ENCODE data around the gene IFITM1.
"Not testable (repeated sequence)": the region's sequence is repeated elsewhere in the genome, so short reads cannot be mapped to it uniquely, and the experiment has no call there.

Gene IFITM1

DNA sequence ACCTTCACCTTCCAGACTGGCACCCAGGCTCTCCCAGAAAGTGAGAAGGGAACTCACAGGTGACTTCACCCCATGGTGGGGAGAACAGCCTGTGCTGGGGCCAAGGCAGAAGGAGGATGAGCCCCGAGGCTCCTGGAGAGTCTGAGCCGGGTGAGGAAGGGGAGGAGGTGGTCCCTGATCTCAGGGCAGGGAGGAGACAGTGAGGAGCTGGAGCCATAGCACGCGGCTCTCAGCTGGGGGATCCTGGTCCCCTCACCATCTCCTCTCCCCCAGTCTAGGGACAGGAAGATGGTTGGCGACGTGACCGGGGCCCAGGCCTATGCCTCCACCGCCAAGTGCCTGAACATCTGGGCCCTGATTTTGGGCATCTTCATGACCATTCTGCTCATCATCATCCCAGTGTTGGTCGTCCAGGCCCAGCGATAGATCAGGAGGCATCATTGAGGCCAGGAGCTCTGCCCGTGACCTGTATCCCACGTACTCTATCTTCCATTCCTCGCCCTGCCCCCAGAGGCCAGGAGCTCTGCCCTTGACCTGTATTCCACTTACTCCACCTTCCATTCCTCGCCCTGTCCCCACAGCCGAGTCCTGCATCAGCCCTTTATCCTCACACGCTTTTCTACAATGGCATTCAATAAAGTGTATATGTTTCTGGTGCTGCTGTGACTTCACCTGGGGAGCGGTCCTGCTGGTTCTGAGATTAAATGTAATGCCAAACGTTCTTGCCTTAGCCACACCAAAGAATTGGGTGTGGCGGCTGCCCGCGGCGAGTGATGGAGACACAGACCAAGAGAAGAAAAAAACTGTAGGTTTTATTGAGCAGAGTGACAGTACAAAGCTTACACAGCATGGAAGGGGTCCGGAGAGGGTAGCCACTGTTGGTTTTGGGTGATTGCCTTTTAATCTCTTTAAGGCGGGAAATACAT is 4.8 kb upstream of the IFITM1 start:
- not testable (repeated sequence) for DNase-seq

DNA sequence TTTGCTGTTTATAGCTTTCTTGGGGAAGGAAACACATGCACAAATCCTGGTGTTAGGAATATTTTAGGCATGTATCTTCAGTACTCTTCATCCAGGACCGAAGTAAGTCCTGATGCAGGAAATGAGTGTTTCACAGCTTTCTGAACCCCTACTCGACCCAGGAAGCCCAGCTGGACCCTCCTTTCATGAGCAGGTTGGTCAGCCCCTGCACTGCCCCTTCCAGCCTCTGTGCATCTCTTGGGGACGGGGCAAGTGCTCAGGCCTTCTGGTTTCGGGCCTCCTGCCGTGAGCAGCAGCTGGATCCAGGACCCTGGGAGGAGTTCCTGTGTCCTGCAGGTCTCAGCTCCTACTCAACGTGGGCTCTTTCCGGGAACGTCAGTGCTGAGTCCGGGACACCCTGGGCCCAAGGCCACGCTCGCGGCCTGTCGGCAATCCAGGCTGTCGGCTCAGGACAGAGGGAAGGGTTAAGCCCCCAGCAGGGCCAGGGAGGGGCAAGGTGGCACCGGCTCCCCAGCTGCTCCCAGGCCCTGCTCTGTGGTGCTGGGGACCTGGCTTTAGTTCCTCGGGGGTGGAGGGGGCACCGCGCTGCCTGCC is 3.8 kb upstream of the IFITM1 start:
- DNase-seq, result not testable (repeated sequence)

DNA sequence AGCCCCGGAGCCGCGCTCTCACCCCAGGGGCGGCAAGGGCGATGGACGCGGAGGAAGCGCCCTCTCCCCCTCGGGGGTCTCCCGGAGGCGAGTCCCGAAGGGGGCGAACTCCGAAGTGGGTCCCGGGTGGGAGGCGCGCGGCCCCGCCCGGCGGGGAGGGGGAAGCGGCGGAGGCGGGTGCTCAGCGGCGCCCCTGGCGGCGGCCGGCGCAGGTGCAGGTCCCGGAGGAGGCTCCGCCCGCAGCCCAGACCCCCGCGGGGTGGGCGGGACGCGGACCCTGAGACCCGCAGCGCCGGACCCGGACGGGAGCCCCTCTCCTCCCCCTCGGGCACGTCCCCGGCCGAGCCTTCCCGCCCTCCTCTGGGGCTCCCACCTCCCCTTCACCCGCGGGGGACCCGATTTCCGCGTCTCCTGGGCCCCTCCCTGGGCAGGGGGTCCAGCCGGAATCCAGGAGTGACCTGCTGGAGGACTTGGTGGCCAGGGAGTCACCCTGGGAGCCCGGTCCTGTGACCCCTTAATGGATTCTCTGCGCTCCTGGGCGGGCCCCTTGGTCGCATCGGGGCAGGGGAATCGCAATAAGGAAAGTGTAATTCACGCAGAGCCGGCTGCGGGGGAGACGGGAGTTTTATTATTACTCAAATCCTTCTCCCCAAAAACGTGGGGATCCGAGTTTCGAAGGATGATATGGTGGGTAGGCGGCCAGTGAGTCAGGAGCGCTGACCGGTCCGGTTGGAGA is 2.7 kb upstream of the IFITM1 start:
- DNase-seq, result not testable (repeated sequence)

DNA sequence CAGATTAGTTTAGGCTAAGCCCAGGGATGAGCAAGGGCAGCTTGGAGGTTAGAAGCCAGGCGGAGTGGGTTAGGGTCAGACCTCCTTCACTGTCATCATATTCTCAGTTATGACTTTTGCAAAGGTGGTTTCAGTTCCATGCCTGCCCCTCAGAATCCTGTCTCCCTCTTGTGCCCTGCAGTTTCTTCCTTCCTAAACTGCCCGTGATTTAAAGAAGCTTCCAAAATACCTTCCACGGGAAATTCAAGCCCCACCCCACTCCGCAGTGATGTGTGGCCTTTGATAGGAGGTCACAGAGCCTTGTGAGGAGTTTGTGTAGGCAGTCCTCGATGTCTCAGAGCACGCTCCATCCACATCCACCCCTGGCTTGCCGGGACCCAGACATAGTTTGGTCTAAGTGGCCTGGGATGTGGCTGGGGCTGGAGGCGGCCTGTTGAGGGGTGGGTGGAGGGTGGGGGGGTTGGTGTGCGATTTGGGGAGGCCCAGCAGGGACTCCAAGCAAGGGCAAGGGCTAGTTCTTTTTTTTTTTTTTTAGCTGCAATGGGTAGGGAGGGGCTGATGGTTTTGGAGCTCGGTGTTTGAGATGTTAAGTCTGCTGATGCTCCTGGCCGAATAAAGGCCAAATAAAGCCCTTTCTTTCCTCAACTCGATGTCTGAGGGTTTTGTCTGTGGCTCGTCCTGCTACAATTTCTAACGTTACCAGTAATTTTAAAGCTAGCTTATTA is 1.6 kb upstream of the IFITM1 start:
- DNase-seq, result no peak

DNA sequence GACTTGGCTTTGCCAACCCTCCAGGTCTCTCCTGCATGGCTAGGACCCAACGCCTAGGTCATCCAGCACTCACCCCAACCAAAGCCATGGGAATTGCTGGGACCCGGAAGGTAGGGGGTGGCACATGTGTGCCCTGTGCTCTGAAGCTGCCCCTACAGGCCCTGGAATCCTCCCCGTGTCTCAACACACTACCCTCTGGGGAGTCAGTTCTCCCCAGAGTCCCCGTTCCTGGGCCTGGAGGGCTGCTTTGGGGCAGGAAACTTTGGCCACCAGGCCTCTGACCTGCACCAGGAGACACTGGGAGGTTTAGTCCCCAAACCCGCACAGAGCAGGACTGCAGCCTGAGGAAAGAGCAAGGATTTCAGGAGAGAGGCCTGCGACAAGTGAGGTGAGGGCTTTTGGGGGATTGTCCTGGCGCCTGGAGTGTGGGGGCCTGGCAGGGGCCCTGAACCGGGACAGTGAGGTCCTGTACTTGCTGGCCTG is 495 bp upstream of the IFITM1 start:
- no peak for DNase-seq

DNA sequence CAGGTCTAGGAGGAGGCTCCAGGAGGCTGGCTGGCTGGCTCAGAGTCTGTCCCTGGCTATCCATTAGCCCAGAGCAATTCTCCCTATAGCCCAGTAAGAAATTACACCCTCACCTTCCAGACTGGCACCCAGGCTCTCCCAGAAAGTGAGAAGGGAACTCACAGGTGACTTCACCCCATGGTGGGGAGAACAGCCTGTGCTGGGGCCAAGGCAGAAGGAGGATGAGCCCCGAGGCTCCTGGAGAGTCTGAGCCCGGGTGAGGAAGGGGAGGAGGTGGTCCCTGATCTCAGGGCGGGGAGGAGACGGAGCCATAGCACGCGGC is 675 bp downstream of the IFITM1 start:
- DNase-seq, result not testable (repeated sequence)

DNA sequence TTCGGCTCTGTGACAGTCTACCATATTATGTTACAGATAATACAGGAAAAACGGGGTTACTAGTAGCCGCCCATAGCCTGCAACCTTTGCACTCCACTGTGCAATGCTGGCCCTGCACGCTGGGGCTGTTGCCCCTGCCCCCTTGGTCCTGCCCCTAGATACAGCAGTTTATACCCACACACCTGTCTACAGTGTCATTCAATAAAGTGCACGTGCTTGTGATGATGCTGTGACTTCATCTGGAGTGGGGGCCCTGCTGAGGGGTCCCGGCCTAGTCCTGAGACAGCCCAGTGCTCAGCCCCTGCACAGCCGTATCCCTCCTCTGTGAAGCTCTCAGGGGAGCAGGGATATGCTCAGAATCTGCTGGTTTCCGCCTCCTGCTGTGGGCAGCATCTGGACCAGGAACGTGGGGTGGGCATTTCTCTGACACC is 1.2 kb downstream of the IFITM1 start:
- no peak for DNase-seq

DNA sequence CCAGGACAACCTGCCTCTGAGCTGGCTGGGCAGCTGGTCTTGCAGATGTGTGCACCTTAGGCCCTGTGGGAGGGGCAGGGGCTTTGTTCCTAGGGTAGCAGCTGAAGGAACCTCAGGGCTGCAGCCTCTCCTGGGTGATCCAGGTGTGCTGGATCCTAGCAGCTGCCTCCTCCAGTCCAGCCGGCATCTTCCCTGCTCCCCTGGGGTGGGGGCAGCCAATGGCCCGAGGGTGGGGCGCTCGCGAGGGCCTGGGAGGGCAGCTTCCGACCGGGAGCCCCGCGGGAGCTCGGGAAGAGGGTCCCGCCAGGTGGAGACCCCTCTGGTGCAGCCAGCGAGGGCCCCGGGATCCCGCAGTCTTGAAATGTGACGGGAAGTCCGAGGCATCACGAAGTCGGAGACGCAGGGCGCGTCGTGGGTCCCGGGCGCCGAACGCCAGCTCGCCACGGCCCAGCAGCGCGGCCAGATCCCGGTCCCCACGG is 1.7 kb downstream of the IFITM1 start:
- DNase-seq, result no peak

DNA sequence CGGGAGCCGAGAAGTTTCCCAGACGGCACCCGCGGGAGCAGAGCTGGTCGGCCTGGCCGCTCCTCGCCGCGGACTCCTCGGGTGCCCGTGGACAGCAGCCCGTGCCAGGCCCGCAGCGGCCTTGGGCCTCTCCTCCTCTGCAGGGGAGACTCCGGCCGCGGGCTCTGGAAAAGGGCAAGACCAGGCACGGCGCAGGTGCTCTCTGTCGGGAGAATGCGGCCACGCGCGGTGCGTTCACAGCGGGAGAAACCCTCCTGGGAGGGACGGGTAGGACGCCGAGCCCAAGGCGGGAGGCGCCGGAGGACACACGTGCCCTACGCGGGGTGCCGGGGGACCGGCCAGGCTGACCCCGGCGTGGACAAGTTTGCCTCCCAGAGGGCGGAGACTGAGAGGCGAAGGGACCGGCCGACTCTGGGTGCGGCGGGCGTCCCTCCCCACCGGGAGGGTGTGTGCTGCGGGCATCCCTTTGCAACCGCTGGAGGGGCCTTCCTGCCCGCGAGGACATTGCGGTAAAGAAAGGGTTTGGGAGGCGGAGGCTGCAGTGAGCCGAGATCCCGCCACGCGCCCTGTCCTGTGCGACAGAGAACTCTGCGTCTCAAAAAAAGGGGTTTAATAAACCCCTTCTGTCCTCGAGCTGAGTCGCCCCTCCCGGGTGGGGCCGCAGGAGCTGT is 2.3 kb downstream of the IFITM1 start:
- DNase-seq, result no peak

DNA sequence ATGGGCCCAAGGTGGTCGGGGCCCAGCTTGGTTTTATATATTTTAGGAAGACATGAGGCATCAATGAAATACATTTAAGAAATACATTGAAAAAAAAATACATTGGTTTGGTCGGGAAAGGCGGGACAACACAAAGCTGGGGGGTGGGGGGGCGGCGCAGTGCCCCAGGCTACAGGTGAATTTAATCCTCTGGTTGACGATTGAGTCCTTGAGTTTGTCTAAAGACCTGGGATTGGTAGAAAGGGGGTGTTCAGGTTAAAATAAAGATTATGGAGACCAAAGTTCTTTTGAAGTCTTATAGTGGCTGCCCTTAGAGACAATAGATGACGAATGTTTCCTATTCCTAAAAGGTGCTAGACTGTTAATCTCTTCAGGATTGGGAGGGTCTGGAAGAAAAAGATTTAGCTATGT is 3.1 kb downstream of the IFITM1 start:
- no peak for DNase-seq

DNA sequence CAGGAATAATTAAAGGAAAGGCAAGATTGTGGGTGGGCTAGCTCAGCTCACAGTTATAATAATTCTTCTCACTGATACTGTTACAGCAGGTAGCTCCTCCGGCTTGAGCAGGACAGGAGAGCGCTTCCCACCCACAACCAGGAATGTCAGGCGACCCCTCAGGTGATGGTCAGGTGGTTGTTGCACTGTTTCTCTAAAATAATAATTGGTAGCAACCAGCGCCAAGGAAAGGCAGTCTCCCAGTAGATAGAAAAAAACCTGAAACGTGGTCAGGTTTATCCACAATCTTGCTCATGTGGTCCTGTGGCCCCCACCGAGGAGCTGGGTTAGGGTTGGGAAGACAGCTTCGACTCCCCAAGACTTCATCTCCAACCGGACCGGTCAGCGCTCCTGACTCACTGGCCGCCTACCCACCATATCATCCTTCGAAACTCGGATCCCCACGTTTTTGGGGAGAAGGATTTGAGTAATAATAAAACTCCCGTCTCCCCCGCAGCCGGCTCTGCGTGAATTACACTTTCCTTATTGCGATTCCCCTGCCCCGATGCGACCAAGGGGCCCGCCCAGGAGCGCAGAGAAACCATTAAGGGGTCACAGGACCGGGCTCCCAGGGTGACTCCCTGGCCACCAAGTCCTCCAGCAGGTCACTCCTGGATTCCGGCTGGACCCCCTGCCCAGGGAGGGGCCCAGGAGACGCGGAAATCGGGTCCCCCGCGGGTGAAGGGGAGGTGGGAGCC is 4.0 kb downstream of the IFITM1 start:
- DNase-seq, result not testable (repeated sequence)

DNA sequence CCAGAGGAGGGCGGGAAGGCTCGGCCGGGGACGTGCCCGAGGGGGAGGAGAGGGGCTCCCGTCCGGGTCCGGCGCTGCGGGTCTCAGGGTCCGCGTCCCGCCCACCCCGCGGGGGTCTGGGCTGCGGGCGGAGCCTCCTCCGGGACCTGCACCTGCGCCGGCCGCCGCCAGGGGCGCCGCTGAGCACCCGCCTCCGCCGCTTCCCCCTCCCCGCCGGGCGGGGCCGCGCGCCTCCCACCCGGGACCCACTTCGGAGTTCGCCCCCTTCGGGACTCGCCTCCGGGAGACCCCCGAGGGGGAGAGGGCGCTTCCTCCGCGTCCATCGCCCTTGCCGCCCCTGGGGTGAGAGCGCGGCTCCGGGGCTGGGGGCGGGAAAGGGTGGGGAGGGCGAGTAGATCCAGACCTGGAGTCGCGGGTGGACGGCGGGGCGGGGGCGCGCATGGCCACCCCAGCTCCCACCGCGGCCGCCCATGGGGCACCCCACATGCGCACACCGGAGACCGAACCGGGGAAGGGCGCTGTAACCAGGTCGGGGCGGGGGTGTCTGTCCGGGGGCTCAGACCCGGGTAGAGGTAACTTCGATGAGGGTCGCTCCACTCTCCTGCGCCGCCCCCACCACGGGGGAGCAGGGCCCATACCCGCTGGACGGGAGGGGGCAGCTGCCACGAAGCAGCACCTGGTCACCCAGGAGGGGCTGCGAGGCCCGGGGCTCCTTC is 4.7 kb downstream of the IFITM1 start:
- DNase-seq, result not testable (repeated sequence)

DNA sequence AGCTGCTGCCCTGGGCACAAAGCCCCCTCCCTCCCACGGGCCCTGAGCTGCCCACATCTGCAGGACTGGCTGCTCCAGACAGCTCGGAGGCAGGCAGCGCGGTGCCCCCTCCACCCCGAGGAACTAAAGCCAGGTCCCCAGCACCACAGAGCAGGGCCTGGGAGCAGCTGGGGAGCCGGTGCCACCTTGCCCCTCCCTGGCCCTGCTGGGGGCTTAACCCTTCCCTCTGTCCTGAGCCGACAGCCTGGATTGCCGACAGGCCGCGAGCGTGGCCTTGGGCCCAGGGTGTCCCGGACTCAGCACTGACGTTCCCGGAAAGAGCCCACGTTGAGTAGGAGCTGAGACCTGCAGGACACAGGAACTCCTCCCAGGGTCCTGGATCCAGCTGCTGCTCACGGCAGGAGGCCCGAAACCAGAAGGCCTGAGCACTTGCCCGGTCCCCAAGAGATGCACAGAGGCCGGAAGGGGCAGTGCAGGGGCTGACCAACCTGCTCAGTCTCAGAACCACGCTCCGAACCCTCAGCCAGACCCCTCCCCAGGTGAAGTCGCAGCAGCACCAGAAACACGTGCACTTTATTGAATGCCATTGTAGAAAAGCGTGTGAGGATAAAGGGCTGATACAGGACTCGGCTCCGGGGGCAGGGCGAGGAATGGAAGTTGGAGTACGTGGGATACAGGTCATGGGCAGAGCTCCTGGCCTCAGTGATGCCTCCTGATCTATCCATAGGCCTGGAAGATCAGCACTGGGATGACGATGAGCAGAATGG is 5.5 kb downstream of the IFITM1 start:
- not testable (repeated sequence) for DNase-seq

DNA sequence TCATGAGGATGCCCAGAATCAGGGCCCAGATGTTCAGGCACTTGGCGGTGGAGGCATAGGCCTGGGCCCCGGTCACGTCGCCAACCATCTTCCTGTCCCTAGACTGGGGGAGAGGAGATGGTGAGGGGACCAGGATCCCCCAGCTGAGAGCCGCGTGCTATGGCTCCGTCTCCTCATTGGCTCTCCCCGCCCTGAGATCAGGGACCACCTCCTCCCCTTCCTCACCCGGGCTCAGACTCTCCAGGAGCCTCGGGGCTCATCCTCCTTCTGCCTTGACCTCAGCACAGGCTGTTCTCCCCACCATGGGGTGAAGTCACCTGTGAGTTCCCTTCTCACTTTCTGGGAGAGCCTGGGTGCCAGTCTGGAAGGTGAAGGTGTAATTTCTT is 6.0 kb downstream of the IFITM1 start:
- DNase-seq, result not testable (repeated sequence)

DNA sequence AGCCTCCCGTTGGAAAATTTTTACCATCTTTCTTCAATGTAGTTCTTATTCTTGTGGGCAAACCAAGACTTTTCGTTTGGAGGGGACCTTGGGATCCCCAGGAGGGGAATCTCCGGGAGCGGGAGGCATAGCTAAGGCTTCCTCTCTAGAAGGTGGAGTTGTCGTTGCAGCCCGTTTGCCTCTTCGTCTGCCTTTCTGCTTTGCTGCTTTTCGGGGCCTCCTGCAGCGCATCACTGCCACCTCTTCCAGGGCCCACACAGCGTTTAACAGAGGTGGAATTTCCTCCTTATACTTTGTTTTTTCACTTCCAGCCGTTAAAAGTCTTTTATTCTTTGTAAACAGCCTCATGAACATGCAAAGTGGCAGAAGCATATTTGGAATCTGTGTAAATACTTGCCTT is 10.3 kb downstream of the IFITM1 start:
- DNase-seq, result no peak

DNA sequence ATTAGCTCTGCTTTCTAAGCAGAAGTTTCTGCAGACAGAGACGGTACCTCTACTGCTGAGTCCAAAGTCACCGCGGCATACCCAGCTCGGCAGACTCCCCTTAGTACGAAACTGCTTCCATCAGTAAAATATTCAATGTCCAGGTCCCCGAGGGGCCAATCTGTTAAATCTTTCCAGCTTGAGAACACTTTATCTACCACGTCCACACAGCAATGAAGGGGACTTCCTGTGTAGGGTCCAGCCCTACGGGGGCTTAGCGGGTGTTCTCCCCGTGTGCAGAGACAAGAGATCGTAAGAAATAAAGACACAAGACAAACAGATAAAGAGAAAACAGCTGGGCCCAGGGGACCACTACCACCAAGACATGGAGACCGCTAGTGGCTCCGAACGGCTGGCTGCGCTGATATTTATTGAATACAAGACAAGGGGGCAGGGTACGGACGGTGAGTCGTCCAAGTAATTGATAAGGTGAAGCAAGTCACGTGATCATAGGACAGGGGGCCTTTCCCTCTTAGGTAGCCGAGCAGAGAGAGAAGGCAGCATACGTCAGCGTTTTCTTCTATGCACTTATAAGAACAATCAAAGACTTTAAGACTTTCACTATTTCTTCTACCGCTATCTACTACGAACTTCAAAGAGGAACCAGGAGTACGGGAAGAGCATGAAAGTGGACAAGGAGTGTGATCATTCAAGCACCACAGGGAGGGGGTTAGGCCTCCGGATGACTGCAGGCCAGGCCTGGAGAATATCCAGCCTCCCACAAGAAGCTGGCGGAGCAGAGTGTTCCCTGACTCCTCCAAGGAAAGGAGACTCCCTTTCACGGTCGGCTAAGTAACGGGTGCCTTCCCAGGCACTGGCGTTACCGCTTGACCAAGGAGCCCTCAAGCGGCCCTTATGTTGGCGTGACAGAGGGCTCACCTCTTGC is 11.0 kb downstream of the IFITM1 start:
- not testable (repeated sequence) for DNase-seq

DNA sequence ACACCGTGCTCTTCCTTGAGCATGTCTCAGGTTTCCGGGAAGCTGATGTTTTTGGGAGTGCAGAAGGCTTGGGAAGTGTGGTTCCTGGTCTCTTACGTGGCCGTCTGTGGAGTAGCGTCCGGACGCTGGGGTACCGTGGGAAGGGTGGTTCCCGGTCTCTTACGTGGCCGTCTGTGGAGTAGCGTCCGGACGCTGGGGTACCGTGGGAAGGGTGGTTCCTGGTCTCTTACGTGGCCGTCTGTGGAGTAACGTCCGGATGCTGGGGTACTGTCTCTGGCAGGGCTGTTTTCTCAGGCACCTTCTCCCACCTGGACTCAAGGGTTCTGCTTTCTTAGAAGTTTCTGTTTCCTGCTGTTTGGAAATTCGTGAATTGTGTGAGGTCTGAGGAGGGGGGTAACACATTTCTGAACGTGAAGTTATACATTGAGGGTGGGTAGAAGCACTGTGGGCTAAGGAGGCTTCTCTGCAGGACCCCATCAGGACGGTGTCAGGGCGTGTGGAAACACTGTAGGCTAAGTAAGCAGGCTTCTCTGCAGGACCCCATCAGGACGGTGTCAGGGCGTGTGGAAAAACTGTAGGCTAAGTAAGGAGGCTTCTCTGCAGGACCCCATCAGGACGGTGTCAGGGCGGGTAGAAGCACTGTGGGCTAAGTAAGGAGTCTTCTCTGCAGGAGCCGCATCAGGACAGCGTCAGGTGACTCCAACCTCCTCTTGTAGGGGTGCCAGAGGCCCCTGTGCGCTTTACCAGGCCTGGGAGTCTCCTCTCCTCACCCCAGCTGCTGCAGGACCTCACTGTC is 12.2 kb downstream of the IFITM1 start:
- DNase-seq, result no peak

DNA sequence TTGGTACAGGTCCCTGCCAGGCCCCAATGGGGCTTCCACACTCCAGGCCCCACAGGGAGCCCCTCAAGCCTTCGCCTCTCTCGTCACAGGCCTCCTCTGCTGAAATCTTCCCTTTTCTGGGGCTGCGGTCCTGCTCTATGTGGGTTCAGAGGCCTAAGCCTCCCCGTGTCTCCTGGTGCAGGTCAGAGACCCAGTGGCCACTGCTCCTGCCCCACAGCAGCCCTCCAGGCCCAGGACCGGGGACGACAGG is 12.7 kb downstream of the IFITM1 start:
- DNase-seq, result no peak
